ENCODE measurements around the gene GABRA1.

GABRA1 gene

DNA sequence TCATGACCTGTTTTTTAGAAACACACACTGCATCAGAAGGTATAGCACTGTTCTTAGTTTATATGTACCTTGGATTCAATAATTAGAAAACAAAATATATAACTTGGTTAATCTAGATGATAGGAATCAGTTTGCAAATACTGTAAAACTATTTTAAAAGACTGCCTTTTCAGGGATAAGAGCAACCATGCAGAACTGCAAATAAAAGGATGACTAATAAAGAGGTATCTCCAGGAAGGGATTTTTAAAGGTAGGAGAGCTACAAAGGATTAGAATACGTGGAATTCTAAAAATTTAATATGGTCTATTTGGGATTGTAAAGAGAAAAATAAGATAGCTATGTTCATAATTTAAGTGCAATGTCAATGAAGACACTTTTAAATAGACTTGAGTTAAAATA lies 9.4 kb downstream of the GABRA1 start:
- Histone ChIP-seq H3K9me3 (ENCODE audit: control extremely low read depth in 1 of 5, control insufficient read depth in 4 of 5, insufficient read depth in 2 of 5, low read depth in 1 of 5, low read length in 4 of 5) (no peaks in the 10 kb centered on the region), H3K27me3 (replicated peaks in 2 of 5; ENCODE audit: control insufficient read depth in 4 of 5, insufficient read depth in 5 of 5, low read length in 4 of 5) (peaks cover 0 to 6% (median 0%) of the 10 kb centered on the region in 5 experiments), H3K4me3 (ENCODE audit: control insufficient read depth in 1 of 7, extremely low read depth in 1 of 7, insufficient read depth in 4 of 7, low read depth in 2 of 7, low read length in 6 of 7) (no peak overlapping the region), H3K27ac (ENCODE audit: insufficient read depth in 1 of 2, low read depth in 1 of 2, low read length in 2 of 2, poor library complexity in 1 of 2, severe bottlenecking in 2 of 2) (no peak overlapping the region), H3K4me1 (ENCODE audit: control extremely low read depth in 1 of 4, control insufficient read depth in 4 of 4, insufficient read depth in 4 of 4, low read length in 3 of 4) (no peaks in the 10 kb centered on the region), H3K36me3 (ENCODE audit: control insufficient read depth in 4 of 4, insufficient read depth in 4 of 4, low read length in 3 of 4) (no peaks in the 10 kb centered on the region)
- WGBS (ENCODE audit: insufficient coverage): no CpG with 5 or more reads among the region's 1 CpG
- CTCF ChIA-PET: interaction anchor here (1.6 kb wide), 1 partner anchor 10 kb away, joined by 3 read pairs; no protein-coding TSS in a partner anchor
- DNase-seq: no peak
- POLR2A ChIA-PET: no interaction called here

DNA sequence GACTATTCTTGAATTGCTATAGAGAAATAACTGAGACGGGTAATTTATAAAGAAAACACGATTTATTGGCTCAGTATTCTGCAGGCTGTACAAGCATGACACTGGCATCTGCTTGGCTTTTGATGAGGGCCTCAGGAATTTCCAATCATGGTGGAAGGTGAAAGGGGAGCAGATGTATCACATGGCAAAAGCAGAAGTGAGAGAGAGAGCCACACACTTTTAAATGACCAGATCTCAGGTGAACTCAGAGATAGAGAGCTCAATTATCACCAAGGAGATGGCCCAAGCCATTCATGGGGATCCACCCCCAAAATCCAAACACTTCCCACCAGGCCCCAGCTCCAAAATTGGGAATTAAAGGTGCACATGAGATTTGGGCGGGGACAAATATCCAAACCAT lies 15.3 kb downstream of the GABRA1 start:
- ChIA-PET POLR2A (interaction anchor here (0.6 kb wide), 1 partner anchor 15 kb away, joined by 3 read pairs; the partner anchor contains the start of gene GABRA1), CTCF (interaction anchor here (0.7 to 1.0 kb wide), 2 partner anchors 11 to 1431 kb away, joined by 3 read pairs; no protein-coding TSS in a partner anchor)
- H3K27ac ChIP-seq (ENCODE audit: insufficient read depth in 1 of 2, low read depth in 1 of 2, low read length in 2 of 2, poor library complexity in 1 of 2, severe bottlenecking in 2 of 2): no peak overlapping the region
- WGBS (ENCODE audit: insufficient coverage): 83% methylated on average over 2 of the region's 3 CpGs
- H3K4me3 ChIP-seq (ENCODE audit: control insufficient read depth in 1 of 7, extremely low read depth in 1 of 7, insufficient read depth in 4 of 7, low read depth in 2 of 7, low read length in 6 of 7): no peak overlapping the region
- H3K36me3 ChIP-seq (ENCODE audit: control insufficient read depth in 4 of 4, insufficient read depth in 4 of 4, low read length in 3 of 4): no peaks in the 10 kb centered on the region
- H3K4me1 ChIP-seq (ENCODE audit: control extremely low read depth in 1 of 4, control insufficient read depth in 4 of 4, insufficient read depth in 4 of 4, low read length in 3 of 4): peaks cover 0 to 7% (median 0%) of the 10 kb centered on the region in 4 experiments
- H3K27me3 ChIP-seq (replicated peaks in 2 of 5; ENCODE audit: control insufficient read depth in 4 of 5, insufficient read depth in 5 of 5, low read length in 4 of 5): peaks cover 0 to 2% (median 0%) of the 10 kb centered on the region in 5 experiments
- H3K9me3 ChIP-seq (ENCODE audit: control extremely low read depth in 1 of 5, control insufficient read depth in 4 of 5, insufficient read depth in 2 of 5, low read depth in 1 of 5, low read length in 4 of 5): no peaks in the 10 kb centered on the region
- peak in 1 of 3 donors; percentile 1 for DNase-seq

DNA sequence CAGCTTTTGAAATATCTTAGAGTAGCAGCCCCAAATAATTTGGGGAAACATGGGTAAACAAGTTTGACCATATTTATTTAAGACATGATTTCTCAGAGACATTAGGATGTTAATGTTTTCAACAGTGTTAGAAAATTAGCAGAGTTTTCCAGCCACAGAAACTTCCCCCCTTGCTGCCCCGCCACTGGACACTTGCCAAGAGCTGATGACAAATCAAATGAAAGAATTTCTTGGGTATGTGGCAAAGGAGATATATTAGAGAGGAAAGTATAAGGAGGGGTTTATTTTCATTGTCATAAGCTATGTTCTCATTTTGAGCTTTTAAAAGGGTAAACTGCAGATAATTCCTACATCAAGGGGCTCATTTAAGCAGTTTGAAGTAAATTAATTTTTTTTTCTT lies 15.9 kb downstream of the GABRA1 start:
- POLR2A ChIA-PET: interaction anchor here (0.6 kb wide), 1 partner anchor 16 kb away, joined by 3 read pairs; the partner anchor contains the start of gene GABRA1
- CTCF ChIA-PET: interaction anchor here (0.7 to 1.0 kb wide), 2 partner anchors 11 to 1431 kb away, joined by 3 read pairs; no protein-coding TSS in a partner anchor
- no peaks in the 10 kb centered on the region for H3K36me3 ChIP-seq (ENCODE audit: control insufficient read depth in 4 of 4, insufficient read depth in 4 of 4, low read length in 3 of 4)
- peaks cover 0 to 7% (median 0%) of the 10 kb centered on the region in 4 experiments for H3K4me1 ChIP-seq (ENCODE audit: control extremely low read depth in 1 of 4, control insufficient read depth in 4 of 4, insufficient read depth in 4 of 4, low read length in 3 of 4)
- no CpG with 5 or more reads among the region's 1 CpG for WGBS (ENCODE audit: insufficient coverage)
- DNase-seq: peak; percentile 39 to 74 (median 70)
- H3K4me3 ChIP-seq (ENCODE audit: control insufficient read depth in 1 of 7, extremely low read depth in 1 of 7, insufficient read depth in 4 of 7, low read depth in 2 of 7, low read length in 6 of 7): no peak overlapping the region
- no peak overlapping the region for H3K27ac ChIP-seq (ENCODE audit: insufficient read depth in 1 of 2, low read depth in 1 of 2, low read length in 2 of 2, poor library complexity in 1 of 2, severe bottlenecking in 2 of 2)
- H3K27me3 ChIP-seq (replicated peaks in 2 of 5; ENCODE audit: control insufficient read depth in 4 of 5, insufficient read depth in 5 of 5, low read length in 4 of 5): peaks cover 0 to 2% (median 0%) of the 10 kb centered on the region in 5 experiments
- no peaks in the 10 kb centered on the region for H3K9me3 ChIP-seq (ENCODE audit: control extremely low read depth in 1 of 5, control insufficient read depth in 4 of 5, insufficient read depth in 2 of 5, low read depth in 1 of 5, low read length in 4 of 5)

DNA sequence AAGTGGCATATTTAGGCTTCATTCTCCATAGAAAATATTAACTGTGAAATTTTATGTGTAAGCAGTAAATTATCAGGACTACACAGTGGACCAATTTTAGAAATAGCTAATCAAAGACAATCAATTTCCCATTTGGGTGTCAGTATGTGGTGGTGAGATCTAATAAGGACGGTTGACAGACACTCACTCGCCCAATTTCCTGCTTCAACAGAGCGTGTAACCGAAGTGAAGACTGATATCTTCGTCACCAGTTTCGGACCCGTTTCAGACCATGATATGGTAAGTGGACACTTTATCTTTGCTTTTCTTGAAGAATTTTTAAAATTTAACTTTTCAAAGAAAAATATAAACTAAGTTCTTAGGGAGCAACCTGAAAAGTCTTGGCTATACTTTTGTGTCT lies 17.6 kb downstream of the GABRA1 start:
- no peak overlapping the region for H3K4me3 ChIP-seq (ENCODE audit: control insufficient read depth in 1 of 7, extremely low read depth in 1 of 7, insufficient read depth in 4 of 7, low read depth in 2 of 7, low read length in 6 of 7)
- WGBS (ENCODE audit: insufficient coverage): 97% methylated on average over 5 of the region's 7 CpGs

DNA sequence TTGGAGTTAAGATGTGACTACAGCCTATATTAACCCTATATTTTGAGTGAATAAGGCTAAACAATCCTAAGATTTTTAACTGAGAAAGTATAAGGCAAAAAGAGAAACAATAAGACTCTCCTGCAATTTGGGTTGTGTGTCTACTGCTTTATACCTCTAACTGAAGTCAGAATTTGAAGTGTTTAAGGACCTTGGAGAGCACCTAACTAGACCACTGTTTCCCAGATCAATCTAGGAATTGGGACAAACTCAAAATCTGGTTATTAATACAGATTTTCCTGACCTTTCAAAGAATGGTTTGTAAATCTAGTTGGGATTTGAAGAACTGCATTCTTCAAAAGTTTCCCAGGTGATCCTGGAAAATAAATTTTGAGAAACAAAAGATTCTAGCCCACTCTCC lies 42.1 kb downstream of the GABRA1 start:
- Histone ChIP-seq H3K4me3 (ENCODE audit: control insufficient read depth in 1 of 7, extremely low read depth in 1 of 7, insufficient read depth in 4 of 7, low read depth in 2 of 7, low read length in 6 of 7) (no peak overlapping the region), H3K4me1 (ENCODE audit: control extremely low read depth in 1 of 4, control insufficient read depth in 4 of 4, insufficient read depth in 4 of 4, low read length in 3 of 4) (no peaks in the 10 kb centered on the region), H3K36me3 (ENCODE audit: control insufficient read depth in 4 of 4, insufficient read depth in 4 of 4, low read length in 3 of 4) (no peaks in the 10 kb centered on the region), H3K27me3 (replicated peaks in 2 of 5; ENCODE audit: control insufficient read depth in 4 of 5, insufficient read depth in 5 of 5, low read length in 4 of 5) (no peaks in the 10 kb centered on the region), H3K27ac (ENCODE audit: insufficient read depth in 1 of 2, low read depth in 1 of 2, low read length in 2 of 2, poor library complexity in 1 of 2, severe bottlenecking in 2 of 2) (no peak overlapping the region), H3K9me3 (ENCODE audit: control extremely low read depth in 1 of 5, control insufficient read depth in 4 of 5, insufficient read depth in 2 of 5, low read depth in 1 of 5, low read length in 4 of 5) (no peaks in the 10 kb centered on the region)
- DNase-seq: no peak
- ChIA-PET POLR2A (no interaction called here), CTCF (no interaction called here)

More for the DNA sequence above, 17.6 kb downstream of the GABRA1 start:
- H3K9me3 ChIP-seq (ENCODE audit: control extremely low read depth in 1 of 5, control insufficient read depth in 4 of 5, insufficient read depth in 2 of 5, low read depth in 1 of 5, low read length in 4 of 5): no peaks in the 10 kb centered on the region
- ChIA-PET POLR2A (no interaction called here), CTCF (no interaction called here)
- H3K4me1 ChIP-seq (ENCODE audit: control extremely low read depth in 1 of 4, control insufficient read depth in 4 of 4, insufficient read depth in 4 of 4, low read length in 3 of 4): peaks cover 0 to 7% (median 0%) of the 10 kb centered on the region in 4 experiments
- no peaks in the 10 kb centered on the region for H3K36me3 ChIP-seq (ENCODE audit: control insufficient read depth in 4 of 4, insufficient read depth in 4 of 4, low read length in 3 of 4)
- no peak for DNase-seq
- no peaks in the 10 kb centered on the region for H3K27me3 ChIP-seq (replicated peaks in 2 of 5; ENCODE audit: control insufficient read depth in 4 of 5, insufficient read depth in 5 of 5, low read length in 4 of 5)
- no peak overlapping the region for H3K27ac ChIP-seq (ENCODE audit: insufficient read depth in 1 of 2, low read depth in 1 of 2, low read length in 2 of 2, poor library complexity in 1 of 2, severe bottlenecking in 2 of 2)

DNA sequence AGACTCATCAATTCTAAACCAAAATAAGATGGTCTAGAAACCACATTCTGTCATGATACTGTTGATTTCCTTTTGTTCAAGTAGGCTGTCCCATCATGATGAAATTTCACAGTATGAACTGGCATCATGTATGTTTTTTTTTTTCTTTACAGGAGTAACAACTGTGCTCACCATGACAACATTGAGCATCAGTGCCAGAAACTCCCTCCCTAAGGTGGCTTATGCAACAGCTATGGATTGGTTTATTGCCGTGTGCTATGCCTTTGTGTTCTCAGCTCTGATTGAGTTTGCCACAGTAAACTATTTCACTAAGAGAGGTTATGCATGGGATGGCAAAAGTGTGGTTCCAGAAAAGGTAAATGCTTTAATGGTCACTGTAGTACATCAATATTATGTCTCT lies 47.6 kb downstream of the GABRA1 start:
- DNase-seq: no peak
- CTCF ChIA-PET: no interaction called here
- Histone ChIP-seq H3K4me1 (ENCODE audit: control extremely low read depth in 1 of 4, control insufficient read depth in 4 of 4, insufficient read depth in 4 of 4, low read length in 3 of 4) (no peaks in the 10 kb centered on the region), H3K27ac (ENCODE audit: insufficient read depth in 1 of 2, low read depth in 1 of 2, low read length in 2 of 2, poor library complexity in 1 of 2, severe bottlenecking in 2 of 2) (no peak overlapping the region), H3K4me3 (ENCODE audit: control insufficient read depth in 1 of 7, extremely low read depth in 1 of 7, insufficient read depth in 4 of 7, low read depth in 2 of 7, low read length in 6 of 7) (no peak overlapping the region), H3K27me3 (replicated peaks in 2 of 5; ENCODE audit: control insufficient read depth in 4 of 5, insufficient read depth in 5 of 5, low read length in 4 of 5) (no peaks in the 10 kb centered on the region), H3K36me3 (ENCODE audit: control insufficient read depth in 4 of 4, insufficient read depth in 4 of 4, low read length in 3 of 4) (no peaks in the 10 kb centered on the region), H3K9me3 (ENCODE audit: control extremely low read depth in 1 of 5, control insufficient read depth in 4 of 5, insufficient read depth in 2 of 5, low read depth in 1 of 5, low read length in 4 of 5) (no peaks in the 10 kb centered on the region)
- POLR2A ChIA-PET: no interaction called here
- 100% methylated on average over 1 of the region's 1 CpG for WGBS (ENCODE audit: insufficient coverage)

DNA sequence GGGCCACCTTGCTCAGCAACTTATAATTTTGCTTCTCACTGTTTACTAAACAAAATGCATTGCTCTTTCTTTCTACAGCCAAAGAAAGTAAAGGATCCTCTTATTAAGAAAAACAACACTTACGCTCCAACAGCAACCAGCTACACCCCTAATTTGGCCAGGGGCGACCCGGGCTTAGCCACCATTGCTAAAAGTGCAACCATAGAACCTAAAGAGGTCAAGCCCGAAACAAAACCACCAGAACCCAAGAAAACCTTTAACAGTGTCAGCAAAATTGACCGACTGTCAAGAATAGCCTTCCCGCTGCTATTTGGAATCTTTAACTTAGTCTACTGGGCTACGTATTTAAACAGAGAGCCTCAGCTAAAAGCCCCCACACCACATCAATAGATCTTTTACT lies 49.1 kb downstream of the GABRA1 start:
- no peak overlapping the region for H3K27ac ChIP-seq (ENCODE audit: insufficient read depth in 1 of 2, low read depth in 1 of 2, low read length in 2 of 2, poor library complexity in 1 of 2, severe bottlenecking in 2 of 2)
- POLR2A ChIA-PET: no interaction called here
- no peaks in the 10 kb centered on the region for H3K9me3 ChIP-seq (ENCODE audit: control extremely low read depth in 1 of 5, control insufficient read depth in 4 of 5, insufficient read depth in 2 of 5, low read depth in 1 of 5, low read length in 4 of 5)
- H3K27me3 ChIP-seq (replicated peaks in 2 of 5; ENCODE audit: control insufficient read depth in 4 of 5, insufficient read depth in 5 of 5, low read length in 4 of 5): no peaks in the 10 kb centered on the region
- WGBS (ENCODE audit: insufficient coverage): 95% methylated on average over 4 of the region's 7 CpGs
- H3K4me1 ChIP-seq (ENCODE audit: control extremely low read depth in 1 of 4, control insufficient read depth in 4 of 4, insufficient read depth in 4 of 4, low read length in 3 of 4): no peaks in the 10 kb centered on the region
- no peak overlapping the region for H3K4me3 ChIP-seq (ENCODE audit: control insufficient read depth in 1 of 7, extremely low read depth in 1 of 7, insufficient read depth in 4 of 7, low read depth in 2 of 7, low read length in 6 of 7)
- DNase-seq: no peak
- H3K36me3 ChIP-seq (ENCODE audit: control insufficient read depth in 4 of 4, insufficient read depth in 4 of 4, low read length in 3 of 4): no peaks in the 10 kb centered on the region
- CTCF ChIA-PET: no interaction called here
